ENCODE data around the gene OR4Q2. TPM values are rescaled to one million over a fixed set of nuclear protein-coding genes. Genes with fewer than 3 reads are reported as not detected.
A peak's percentile ranks its signal among the peaks of the same experiment; 100 is the strongest.
"Not testable (repeated sequence)": the region's sequence is repeated elsewhere in the genome, so short reads cannot be mapped to it uniquely, and the experiment has no call there.

Gene OR4Q2
- total RNA-seq = not detected
- total RNA-seq (2013) = not detected

DNA sequence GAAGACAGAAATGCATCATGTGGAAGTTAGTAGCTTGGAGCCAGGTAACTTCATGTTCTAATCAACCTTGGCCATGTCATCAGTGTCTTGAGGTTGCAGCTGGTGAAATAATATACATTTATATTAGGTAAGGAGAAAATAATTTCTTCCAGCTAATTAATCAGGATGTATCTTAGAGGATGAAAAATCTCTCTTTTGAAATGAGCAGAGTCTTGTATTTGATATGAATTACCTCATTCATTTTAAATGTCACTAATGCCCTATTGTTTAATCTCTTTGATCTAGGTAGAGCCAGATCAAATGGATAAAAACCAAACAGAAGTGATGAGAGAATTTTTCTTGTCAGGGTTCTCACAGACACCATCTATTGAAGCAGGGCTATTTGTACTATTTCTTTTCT lies at the start of gene OR4Q2:
TSS of gene OR4Q2 (plus strand) at position 301 of the 400 bp plus-strand sequence.
- Histone ChIP-seq H3K36me3 (ENCODE audit: control insufficient read depth, insufficient read depth, low read length) (no peaks in the 10 kb centered on the region), H3K9me3 (ENCODE audit: control insufficient read depth, insufficient read depth, low read length) (no peaks in the 10 kb centered on the region), H3K4me1 (ENCODE audit: control insufficient read depth, insufficient read depth, low read length) (no peaks in the 10 kb centered on the region), H3K4me3 (ENCODE audit: low read length) (no peak within 1 kb of the TSS), H3K27me3 (ENCODE audit: control insufficient read depth, insufficient read depth, low read length) (no peaks in the 10 kb centered on the region), H3K27ac (ENCODE audit: low read length) (no peak within 1 kb of the TSS)
- H3K4me3 Mint-ChIP-seq = no peak within 1 kb of the TSS
- no peak within 1 kb of the TSS for H3K27ac Mint-ChIP-seq
- H3K4me1 Mint-ChIP-seq = no peaks in the 10 kb centered on the region
- no peaks in the 10 kb centered on the region for H3K36me3 Mint-ChIP-seq
- no peaks in the 10 kb centered on the region for H3K27me3 Mint-ChIP-seq (ENCODE audit: low read depth in 2 of 2)
- DNase-seq (no peak), ATAC-seq (no peak)
- TF ChIP-seq CTCF (IDR thresholded peaks at IDR 0.05) = no peak
- peaks cover 2 to 3% of the 10 kb centered on the region in 2 donors for H3K9me3 Mint-ChIP-seq
- intact Hi-C loops (cut with micrococcal nuclease) = no loop called here

- H3K27me3 ChIP-seq (ENCODE audit: control insufficient read depth, insufficient read depth, low read length); H3K4me3 Mint-ChIP-seq; H3K27me3 Mint-ChIP-seq (ENCODE audit: low read depth in 2 of 2); ATAC-seq; H3K36me3 ChIP-seq (ENCODE audit: control insufficient read depth, insufficient read depth, low read length); H3K9me3 Mint-ChIP-seq; H3K4me1 Mint-ChIP-seq; H3K9me3 ChIP-seq (ENCODE audit: control insufficient read depth, insufficient read depth, low read length); H3K36me3 Mint-ChIP-seq; intact Hi-C loops (cut with micrococcal nuclease); DNase-seq; H3K4me3 ChIP-seq (ENCODE audit: low read length); H3K4me1 ChIP-seq (ENCODE audit: control insufficient read depth, insufficient read depth, low read length); H3K27ac Mint-ChIP-seq; H3K27ac ChIP-seq (ENCODE audit: low read length): not testable (repeated sequence)
- WGBS (ENCODE audit: insufficient coverage) = 89% methylated on average over 2 of the region's 2 CpGs
These were observed 32.2 kb upstream of the OR4Q2 start for GRCh38 chr14:19969735-19970134.

DNA sequence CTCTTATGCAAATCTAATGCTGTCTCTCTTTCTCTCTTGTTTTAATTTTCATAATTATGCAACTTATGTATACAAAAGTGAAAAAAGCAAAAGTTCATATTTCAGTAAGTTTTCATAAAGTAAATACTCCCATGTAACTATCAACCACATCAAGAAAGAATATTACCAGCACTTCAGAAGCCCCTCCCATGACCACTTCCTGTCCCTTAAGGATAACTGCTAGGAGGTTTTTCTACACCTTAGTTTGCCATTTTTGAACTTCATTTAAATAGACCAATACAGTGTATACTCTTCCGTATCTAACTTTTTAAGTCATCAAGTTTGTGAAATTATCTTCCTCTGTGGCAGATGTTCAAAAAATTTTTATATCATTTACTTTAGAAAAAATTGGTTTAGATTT lies 27.1 kb upstream of the OR4Q2 start:
- Histone ChIP-seq H3K4me3 (ENCODE audit: low read length) (no peak overlapping the region), H3K9me3 (ENCODE audit: control insufficient read depth, insufficient read depth, low read length) (no peaks in the 10 kb centered on the region), H3K27ac (ENCODE audit: low read length) (no peak overlapping the region), H3K4me1 (ENCODE audit: control insufficient read depth, insufficient read depth, low read length) (no peaks in the 10 kb centered on the region), H3K36me3 (ENCODE audit: control insufficient read depth, insufficient read depth, low read length) (no peaks in the 10 kb centered on the region), H3K27me3 (ENCODE audit: control insufficient read depth, insufficient read depth, low read length) (no peaks in the 10 kb centered on the region)
- ATAC-seq = peak; percentile 46 to 52 (median 48)
- 17% methylated on average over 1 of the region's 1 CpG for WGBS (ENCODE audit: insufficient coverage)
- peak overlapping the region in 1 of 2 donors; percentile 22 for H3K27ac Mint-ChIP-seq
- peaks cover 18 to 25% of the 10 kb centered on the region in 2 donors for H3K4me1 Mint-ChIP-seq
- no peak overlapping the region for H3K4me3 Mint-ChIP-seq
- peak in 1 of 2 donors; percentile 63 for DNase-seq
- intact Hi-C loops (cut with micrococcal nuclease) = no loop called here
- no peak for TF ChIP-seq CTCF (IDR thresholded peaks at IDR 0.05)
- no peaks in the 10 kb centered on the region for H3K27me3 Mint-ChIP-seq (ENCODE audit: low read depth in 2 of 2)
- H3K36me3 Mint-ChIP-seq = no peaks in the 10 kb centered on the region
- peaks cover 4 to 7% of the 10 kb centered on the region in 2 donors for H3K9me3 Mint-ChIP-seq

GRCh38 chr14:19975291-19975690 lies 26.7 kb upstream of the OR4Q2 start, which contains the start of gene OR4K15:
OR4K15 (plus strand) TSS chr14:19975591; CDS start chr14:19975591, 0 bp downstream.
- Mint-ChIP-seq H3K27me3 (ENCODE audit: low read depth in 2 of 2) (no peaks in the 10 kb centered on the region), H3K4me3 (no peak within 1 kb of the TSS), H3K9me3 (peaks cover 7% of the 10 kb centered on the region in 2 donors), H3K36me3 (no peaks in the 10 kb centered on the region), H3K27ac (peak within 1 kb of the TSS in 1 of 2 donors; percentile 22), H3K4me1 (peaks cover 18 to 25% of the 10 kb centered on the region in 2 donors)
- intact Hi-C loops (cut with micrococcal nuclease) = no loop called here
- TF ChIP-seq CTCF (IDR thresholded peaks at IDR 0.05) = no peak
- no peak for DNase-seq
- H3K9me3 ChIP-seq (ENCODE audit: control insufficient read depth, insufficient read depth, low read length) = no peaks in the 10 kb centered on the region
- H3K27me3 ChIP-seq (ENCODE audit: control insufficient read depth, insufficient read depth, low read length) = no peaks in the 10 kb centered on the region
- 93% methylated on average over 2 of the region's 3 CpGs for WGBS (ENCODE audit: insufficient coverage)
- no peaks in the 10 kb centered on the region for H3K4me1 ChIP-seq (ENCODE audit: control insufficient read depth, insufficient read depth, low read length)
- no peaks in the 10 kb centered on the region for H3K36me3 ChIP-seq (ENCODE audit: control insufficient read depth, insufficient read depth, low read length)
- H3K4me3 ChIP-seq (ENCODE audit: low read length) = no peak within 1 kb of the TSS
- ATAC-seq = no peak
- no peak within 1 kb of the TSS for H3K27ac ChIP-seq (ENCODE audit: low read length)

Data from natural killer cell (primary cell).